Stimulated activated CD4-positive, alpha-beta T cell treated with anti-CD3 and anti-CD28 coated beads, Interleukin-12 subunit alpha, Interleukin-12 subunit beta, amount 100 ng/mL, for 48 hours (primary cell): Measurements from ENCODE around the gene JMJD7.

ENCODE experiments used
- DNase-seq, 3 donors: peaks; one replicate each; pipeline ENCODE4 v3.0.0-alpha.2; 2020; ENCODE audit warnings: low read depth in 2 of 3, low spot score in 1 of 3

The JMJD7 gene

DNA sequence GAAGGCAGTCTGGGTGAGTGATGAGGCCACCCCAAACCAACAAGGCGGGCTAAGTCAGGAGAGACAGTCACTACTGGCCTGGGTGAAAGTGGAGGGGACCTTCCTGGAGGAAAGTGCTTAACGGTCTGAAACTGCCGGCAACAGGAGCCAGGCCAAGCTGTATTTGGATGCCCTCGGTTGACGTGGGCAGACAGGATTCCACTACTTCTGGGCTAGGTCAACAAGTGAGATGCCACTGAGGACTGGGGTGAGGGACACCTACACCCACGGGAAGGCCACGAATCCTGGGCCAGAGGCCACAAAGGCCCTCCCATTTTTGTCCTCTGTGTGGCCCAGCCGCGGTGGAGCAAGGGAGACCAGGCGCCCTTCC is 53.6 kb downstream of the JMJD7 start:
- no peak for DNase-seq

DNA sequence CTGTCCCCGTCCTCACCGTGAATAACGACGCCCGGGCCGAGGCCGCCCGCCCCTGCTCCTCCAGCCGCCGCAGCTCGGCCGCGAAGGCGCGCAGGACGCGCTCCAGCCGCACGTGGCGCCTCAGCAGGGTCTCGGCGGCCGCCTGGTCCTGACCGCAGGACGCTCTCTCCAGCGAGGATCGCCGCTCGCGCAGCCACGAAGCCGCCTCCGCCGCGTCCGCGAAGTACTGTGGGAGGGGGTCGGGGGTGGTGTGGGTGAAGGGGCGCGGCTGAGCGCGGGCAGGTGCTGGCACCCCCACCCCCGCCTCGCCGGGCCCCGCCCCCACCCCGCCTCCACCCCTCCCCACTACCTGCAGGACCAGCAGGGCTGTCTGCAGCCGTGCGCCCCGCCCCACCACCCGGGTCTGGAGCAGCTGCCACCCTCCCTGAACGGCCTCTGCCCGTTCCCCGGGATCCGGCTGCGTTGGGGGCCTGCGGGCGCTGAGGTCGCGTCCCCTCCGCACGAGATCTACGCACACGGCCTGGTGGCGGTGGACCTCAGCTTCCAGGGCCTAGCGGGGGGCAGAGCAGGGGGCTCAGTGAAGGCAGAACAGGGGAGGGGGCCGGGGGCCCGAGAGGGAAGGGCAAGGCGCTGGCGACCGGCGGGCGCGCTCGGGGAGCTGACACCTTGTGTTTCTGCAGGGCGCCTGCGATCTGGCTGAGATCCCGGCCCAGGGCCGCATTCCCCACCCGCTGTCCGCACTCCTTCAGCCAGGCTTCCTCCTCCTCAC is 54.2 kb downstream of the JMJD7 start:
- no peak for DNase-seq

DNA sequence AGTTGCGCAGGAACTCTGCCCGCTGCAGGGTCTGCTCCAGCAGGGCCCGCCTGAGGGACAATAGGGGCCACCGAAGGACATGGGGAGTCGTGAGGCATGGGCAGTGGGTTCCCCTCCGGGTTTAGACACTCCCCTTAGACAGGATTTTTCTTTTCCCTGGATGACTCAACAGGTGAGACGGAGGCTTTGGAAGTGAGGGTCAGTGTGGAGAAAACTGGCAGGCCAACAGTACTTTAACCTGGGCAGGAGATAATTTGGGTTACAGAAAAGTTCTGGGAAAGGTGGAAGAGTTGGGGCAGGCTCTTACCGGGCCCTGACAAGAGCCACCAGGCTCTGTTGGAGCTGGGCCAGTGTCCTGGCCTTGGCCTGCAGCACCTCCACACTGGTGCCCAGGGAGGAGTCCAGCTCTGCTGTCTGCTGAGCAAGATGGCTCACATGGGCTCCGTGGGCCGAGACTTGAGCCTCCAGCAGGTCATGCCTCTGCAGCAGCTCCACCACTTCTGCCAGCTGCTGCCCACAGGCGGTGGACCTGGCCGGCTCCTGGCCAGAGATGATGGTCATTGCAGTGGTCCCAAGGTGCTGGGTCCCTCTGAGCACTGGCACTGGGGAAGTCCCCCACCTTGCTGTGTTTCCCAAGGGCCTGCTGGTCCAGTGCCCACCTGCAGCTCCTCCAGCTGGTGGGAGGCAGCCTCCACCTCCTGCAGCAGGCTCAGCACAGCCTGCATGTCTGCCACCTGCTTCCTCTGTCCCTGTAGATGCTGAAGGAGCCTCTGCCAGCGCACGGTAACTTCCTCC is 55.0 kb downstream of the JMJD7 start:
- no peak for DNase-seq

DNA sequence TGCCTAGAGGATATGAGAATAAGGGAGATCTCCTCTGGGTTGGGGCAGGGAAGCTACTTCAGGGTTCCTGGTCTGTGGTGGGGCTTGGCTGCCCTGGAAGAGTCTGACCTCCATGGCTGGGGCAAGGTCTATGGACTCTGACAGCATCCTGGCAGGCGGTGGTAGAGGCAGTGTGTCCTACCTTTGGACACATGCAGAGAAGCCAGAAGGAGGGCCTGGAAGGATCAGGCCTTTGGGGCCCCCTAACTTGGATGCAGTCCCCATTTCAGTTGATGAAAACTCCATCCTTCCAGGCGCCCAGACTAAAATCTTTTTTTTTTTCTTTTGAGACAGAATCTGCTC is 55.6 kb downstream of the JMJD7 start:
- DNase-seq, result no peak

DNA sequence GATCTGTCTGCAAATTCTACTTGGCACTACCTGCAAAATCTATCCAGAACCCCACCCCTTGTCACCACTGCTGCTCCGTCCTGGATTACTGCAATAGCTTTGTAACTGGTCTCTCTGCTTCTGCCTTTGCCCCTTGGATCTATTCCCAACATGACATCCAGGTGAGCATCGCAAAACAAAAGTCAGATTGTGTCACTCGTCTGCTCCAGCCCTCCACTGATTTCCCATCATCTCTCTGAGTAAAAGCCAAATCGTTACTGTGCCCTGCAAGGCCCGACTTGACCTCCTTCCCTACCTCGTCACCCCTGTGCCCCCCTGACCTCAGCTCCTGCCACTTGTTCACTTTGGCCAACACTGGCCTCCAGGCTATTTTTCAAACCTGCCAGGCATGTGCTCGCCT is 56.6 kb downstream of the JMJD7 start:
- DNase-seq, result no peak

GRCh38 chr15:41885321-41885720 is 57.4 kb downstream of the JMJD7 start:
- DNase-seq, result no peak

GRCh38 chr15:41885841-41886240 is 57.9 kb downstream of the JMJD7 start:
- no peak for DNase-seq

DNA sequence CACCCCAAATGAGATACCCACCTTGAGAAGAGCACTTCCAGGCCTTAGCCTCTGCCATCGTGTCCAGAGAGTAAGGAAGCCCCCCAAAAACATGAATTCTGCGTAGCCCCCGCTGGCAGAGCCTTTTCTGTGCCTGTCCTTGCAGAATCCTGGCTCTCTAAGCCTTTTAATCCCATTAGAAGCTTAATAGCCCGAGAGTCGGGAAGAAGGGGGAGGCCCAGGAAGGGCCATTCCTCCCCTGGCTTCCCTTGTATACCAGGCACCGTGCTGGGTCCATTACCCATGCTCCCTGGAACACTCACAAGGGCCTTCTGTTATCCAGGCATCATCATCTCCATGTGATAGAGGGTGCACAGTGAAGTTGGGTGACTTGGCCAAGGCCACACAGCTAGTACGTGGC is 58.8 kb downstream of the JMJD7 start:
- DNase-seq, result no peak

DNA sequence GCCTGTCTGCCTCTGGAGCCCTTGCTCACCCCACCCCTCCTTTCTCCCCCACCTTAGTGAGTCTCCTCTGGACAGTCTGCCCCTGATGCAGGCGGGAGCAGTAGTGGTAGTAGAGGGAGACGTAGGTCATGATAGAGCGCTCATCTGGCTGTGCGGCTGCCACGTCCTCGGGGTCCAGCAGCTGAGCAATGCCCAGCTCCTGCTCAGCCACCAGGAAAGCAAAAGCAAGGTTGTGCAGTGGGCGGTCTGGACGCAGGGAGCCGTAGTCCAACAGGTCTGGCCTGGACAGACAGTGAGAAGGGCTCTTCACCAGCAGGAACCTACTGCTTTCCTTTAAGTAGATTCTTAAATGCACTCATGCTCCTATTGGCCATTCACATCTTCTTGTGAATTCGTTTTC is 59.3 kb downstream of the JMJD7 start:
- DNase-seq, result no peak
